ENCODE measurements around the gene CDH16.

GRCh38 chr16:66954097-66954659 is 35.5 kb upstream of the CDH16 start:
- TF ChIP-seq CTCF (conservative IDR thresholded peaks at IDR 0.05 in 1 of 2, IDR thresholded peaks at IDR 0.05 in 1 of 2; ENCODE audit: low read depth in 1 of 2, low read length in 2 of 2), result peak; percentile 86 to 91
- no peak for TF ChIP-seq EZH2 (IDR thresholded peaks at IDR 0.05; ENCODE audit: low read length, missing control alignments)

Measured in fibroblast of lung (primary cell).